ENCODE data around the gene ACTL8. TPM values are rescaled to one million over a fixed set of nuclear protein-coding genes. Genes with fewer than 3 reads are reported as not detected.

ACTL8 gene, protein sequence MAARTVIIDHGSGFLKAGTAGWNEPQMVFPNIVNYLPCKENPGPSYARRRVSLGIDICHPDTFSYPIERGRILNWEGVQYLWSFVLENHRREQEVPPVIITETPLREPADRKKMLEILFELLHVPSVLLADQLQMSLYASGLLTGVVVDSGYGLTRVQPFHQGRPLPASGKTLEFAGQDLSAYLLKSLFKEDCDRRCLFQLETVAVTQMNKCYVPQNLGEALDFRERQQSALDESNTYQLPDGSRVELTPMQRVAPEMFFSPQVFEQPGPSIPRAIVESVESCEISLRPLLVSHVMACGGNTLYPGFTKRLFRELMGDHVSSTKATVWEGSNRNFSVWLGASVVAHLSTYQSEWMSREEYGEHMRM
- total RNA-seq (2014; rRNA removed; shearing (Covaris generic)): 0.98 and 1.5 TPM in 2 replicates

GRCh38 chr1:17755120-17755519, at the start of gene ACTL8:
TSS of gene ACTL8 (plus strand) at chr1:17755333. CDS start at chr1:17823009, 67,676 bp downstream.

Other genes with a start within 250 kb of the ACTL8 start
- gene ARHGEF10L, start 215.6 kb upstream of the ACTL8 start, total RNA-seq (2014; rRNA removed; shearing (Covaris generic)): 4.1 and 4.6 TPM in 2 replicates

All from A375 (cell line).